GM18951 (cell line): ENCODE results near the gene ADAM30.

Experiments used
- POLR2A ChIP-seq: IDR thresholded peaks from 4 replicates; pipeline ENCODE4 v1.6.1; 2011; ENCODE audit warnings: mild to moderate bottlenecking; ENCODE audit not compliant: insufficient read length, insufficient read depth; ENCODE audit errors: extremely low read depth
- in situ Hi-C: fragments of 300-500 bp; cut with MboI; formaldehyde crosslinking; loops from one replicate; pipeline ENCODE4 v1.12.0; 2022; ENCODE audit warnings: low sequenced_read_pairs, mixed read lengths, inconsistent platforms; ENCODE audit not compliant: unreplicated experiment

Gene ADAM30

GRCh38 chr1:119917304-119918055 is 21.2 kb upstream of the ADAM30 start:
- TF ChIP-seq POLR2A = no peak
- in situ Hi-C loops = no loop called here

- no peak for TF ChIP-seq POLR2A
- in situ Hi-C loops = no loop called here
These were observed 19.2 kb upstream of the ADAM30 start for GRCh38 chr1:119915517-119915916.

- in situ Hi-C loops = no loop called here
- TF ChIP-seq POLR2A = no peak
These were observed 17.8 kb upstream of the ADAM30 start for GRCh38 chr1:119914071-119914470.

GRCh38 chr1:119912963-119913362 is 16.6 kb upstream of the ADAM30 start:
- in situ Hi-C loops = no loop called here
- no peak for TF ChIP-seq POLR2A

- in situ Hi-C loops = no loop called here
These were observed 15.5 kb upstream of the ADAM30 start for GRCh38 chr1:119911775-119912174.

GRCh38 chr1:119910618-119911017 is 14.3 kb upstream of the ADAM30 start:
- no peak for TF ChIP-seq POLR2A
- in situ Hi-C loops = no loop called here

More at GRCh38 chr1:119911775-119912174, 15.5 kb upstream of the ADAM30 start:
- no peak for TF ChIP-seq POLR2A

- TF ChIP-seq POLR2A = no peak
- in situ Hi-C loops = no loop called here
These were observed 13.7 kb upstream of the ADAM30 start for GRCh38 chr1:119909890-119910596.

- in situ Hi-C loops = no loop called here
These were observed 12.3 kb upstream of the ADAM30 start for GRCh38 chr1:119908661-119909060.

GRCh38 chr1:119906927-119907652 is 10.8 kb upstream of the ADAM30 start:
- in situ Hi-C loops = no loop called here

More at GRCh38 chr1:119908661-119909060, 12.3 kb upstream of the ADAM30 start:
- TF ChIP-seq POLR2A = no peak

GRCh38 chr1:119903443-119903835 is 7.1 kb upstream of the ADAM30 start:
- in situ Hi-C loops = no loop called here
- TF ChIP-seq POLR2A = no peak

More at GRCh38 chr1:119906927-119907652, 10.8 kb upstream of the ADAM30 start:
- TF ChIP-seq POLR2A = no peak

GRCh38 chr1:119902775-119903442 is 6.6 kb upstream of the ADAM30 start:
- in situ Hi-C loops = no loop called here
- no peak for TF ChIP-seq POLR2A

- no peak for TF ChIP-seq POLR2A
- in situ Hi-C loops = no loop called here
These were observed 2.8 kb upstream of the ADAM30 start for GRCh38 chr1:119898981-119899720.
